Measurements from ENCODE around the gene ARL13B.

The ARL13B gene

GRCh38 chr3:93973131-93974126 is 6.5 kb upstream of the ARL13B start, which contains the start of gene PROS1:
Gene PROS1 (minus strand): TSS chr3:93973896. CDS start chr3:93973749, 147 bp downstream.
- TF ChIP-seq FOXP2 (optimal IDR thresholded peaks at IDR 0.05; ENCODE audit: borderline replicate concordance, extremely low read depth, extremely low read length, insufficient read depth) (no peak), SIN3A (IDR thresholded peaks at IDR 0.05; ENCODE audit: borderline replicate concordance, insufficient read depth, low read length) (0 out of 2 replicates have a peak, but pooled peaks have one; percentile 35), POLR2AphosphoS5 (IDR thresholded peaks at IDR 0.05; ENCODE audit: low read depth, low read length) (no peak)

GRCh38 chr3:93981649-93982048 is 1.7 kb downstream of the ARL13B start:
- TF ChIP-seq POLR2AphosphoS5 (IDR thresholded peaks at IDR 0.05; ENCODE audit: low read depth, low read length) = no peak
- no peak for TF ChIP-seq SIN3A (IDR thresholded peaks at IDR 0.05; ENCODE audit: borderline replicate concordance, insufficient read depth, low read length)
- TF ChIP-seq TAF1 (IDR thresholded peaks at IDR 0.05; ENCODE audit: borderline replicate concordance, insufficient read depth, low read length) = no peak
- TF ChIP-seq REST (IDR thresholded peaks at IDR 0.05; ENCODE audit: insufficient read depth in 1 of 2, low read depth in 2 of 2, low read length in 2 of 2) = no peak
- TF ChIP-seq FOXP2 (optimal IDR thresholded peaks at IDR 0.05; ENCODE audit: borderline replicate concordance, extremely low read depth, extremely low read length, insufficient read depth) = no peak

- TF ChIP-seq POLR2AphosphoS5 (IDR thresholded peaks at IDR 0.05; ENCODE audit: low read depth, low read length) (no peak), SIN3A (IDR thresholded peaks at IDR 0.05; ENCODE audit: borderline replicate concordance, insufficient read depth, low read length) (no peak), FOXP2 (optimal IDR thresholded peaks at IDR 0.05; ENCODE audit: borderline replicate concordance, extremely low read depth, extremely low read length, insufficient read depth) (no peak), REST (IDR thresholded peaks at IDR 0.05; ENCODE audit: insufficient read depth in 1 of 2, low read depth in 2 of 2, low read length in 2 of 2) (no peak), TAF1 (IDR thresholded peaks at IDR 0.05; ENCODE audit: borderline replicate concordance, insufficient read depth, low read length) (no peak)
Observed at GRCh38 chr3:93983408-93983807, 3.5 kb downstream of the ARL13B start.

- TF ChIP-seq POLR2AphosphoS5 (IDR thresholded peaks at IDR 0.05; ENCODE audit: low read depth, low read length) = no peak
Observed at GRCh38 chr3:93984618-93985017, 4.7 kb downstream of the ARL13B start.

GRCh38 chr3:93988283-93988682 is 8.3 kb downstream of the ARL13B start:
- TF ChIP-seq REST (IDR thresholded peaks at IDR 0.05; ENCODE audit: insufficient read depth in 1 of 2, low read depth in 2 of 2, low read length in 2 of 2) (no peak), TAF1 (IDR thresholded peaks at IDR 0.05; ENCODE audit: borderline replicate concordance, insufficient read depth, low read length) (no peak), SIN3A (IDR thresholded peaks at IDR 0.05; ENCODE audit: borderline replicate concordance, insufficient read depth, low read length) (no peak), POLR2AphosphoS5 (IDR thresholded peaks at IDR 0.05; ENCODE audit: low read depth, low read length) (no peak), FOXP2 (optimal IDR thresholded peaks at IDR 0.05; ENCODE audit: borderline replicate concordance, extremely low read depth, extremely low read length, insufficient read depth) (no peak)

GRCh38 chr3:93988764-93989163 is 8.8 kb downstream of the ARL13B start:
- TF ChIP-seq TAF1 (IDR thresholded peaks at IDR 0.05; ENCODE audit: borderline replicate concordance, insufficient read depth, low read length) (no peak), FOXP2 (optimal IDR thresholded peaks at IDR 0.05; ENCODE audit: borderline replicate concordance, extremely low read depth, extremely low read length, insufficient read depth) (no peak), SIN3A (IDR thresholded peaks at IDR 0.05; ENCODE audit: borderline replicate concordance, insufficient read depth, low read length) (no peak), REST (IDR thresholded peaks at IDR 0.05; ENCODE audit: insufficient read depth in 1 of 2, low read depth in 2 of 2, low read length in 2 of 2) (no peak), POLR2AphosphoS5 (IDR thresholded peaks at IDR 0.05; ENCODE audit: low read depth, low read length) (no peak)
